OCI-LY3 (cell line): ENCODE results near the gene DCTN2.
A peak's percentile ranks its signal among the peaks of the same experiment; 100 is the strongest.

Source experiments
- H2AFZ ChIP-seq: fragments of 200-600, 300-600 bp; shearing (Covaris generic); 2 replicates; pipeline ENCODE4 v1.6.0; 2014; ENCODE audit warnings: antibody characterized with exemption, low read depth, low read length
- H3K27ac ChIP-seq: fragments of 200-600, 300-600 bp; sonication (generic); 2 replicates; pipeline ENCODE4 v1.5.1; 2014; ENCODE audit warnings: mild to moderate bottlenecking, low read length, moderate library complexity, mixed read lengths
- H3K27me3 ChIP-seq: fragments of 200-600, 300-600 bp; sonication (generic); 2 replicates; pipeline ENCODE4 v1.6.1; 2014; ENCODE audit warnings: low read depth, low read length, mixed read lengths
- H3K36me3 ChIP-seq: fragments of 200-600, 300-600 bp; sonication (generic); replicated peaks from 2 replicates; pipeline ENCODE3; 2014; ENCODE audit warnings: low read depth, low read length, mixed read lengths
- H3K4me1 ChIP-seq: fragments of 300-600, 200-600 bp; sonication (generic); 2 replicates; pipeline ENCODE4 v1.6.1; 2014; ENCODE audit warnings: low read length, mixed read lengths
- H3K4me2 ChIP-seq: fragments of 200-600, 300-600 bp; sonication (generic); 2 replicates; pipeline ENCODE4 v1.6.1; 2014; ENCODE audit warnings: low read length, mixed read lengths
- H3K4me3 ChIP-seq: fragments of 300-600, 200-600 bp; sonication (generic); 2 replicates; pipeline ENCODE4 v1.5.1; 2014; ENCODE audit warnings: antibody characterized with exemption, mild to moderate bottlenecking, low read length, moderate library complexity
- H3K79me2 ChIP-seq: fragments of 300-600, 200-600 bp; shearing (Covaris generic); 2 replicates; pipeline ENCODE4 v1.6.1; 2014; ENCODE audit warnings: mild to moderate bottlenecking, low read length, mixed read lengths
- H3K9ac ChIP-seq: fragments of 300-600, 200-600 bp; shearing (Covaris generic); 2 replicates; pipeline ENCODE4 v1.6.0; 2014; ENCODE audit warnings: mild to moderate bottlenecking, low read length, moderate library complexity
- H3K9me3 ChIP-seq: fragments of 200-600, 300-600 bp; shearing (Covaris generic); 2 replicates; pipeline ENCODE4 v1.6.1; 2014; ENCODE audit warnings: low read length, mixed read lengths; ENCODE audit not compliant: insufficient read depth
- H4K20me1 ChIP-seq: fragments of 200-600, 300-600 bp; sonication (generic); 2 replicates; pipeline ENCODE4 v1.6.1; 2016; ENCODE audit warnings: low read length, mixed read lengths; ENCODE audit not compliant: insufficient read depth
- CTCF ChIP-seq: fragments of 200-600, 300-600 bp; sonication (generic); IDR thresholded peaks from 2 replicates; pipeline ENCODE4 v1.5.1; 2014; ENCODE audit warnings: antibody characterized with exemption, low read length, low read depth
- EZH2phosphoT487 ChIP-seq: fragments of 200-600 bp; shearing (Covaris generic); IDR thresholded peaks from 2 replicates; pipeline ENCODE4 v1.6.1; 2018; ENCODE audit warnings: antibody characterized with exemption, mixed run types, low read depth

DCTN2 gene

DNA sequence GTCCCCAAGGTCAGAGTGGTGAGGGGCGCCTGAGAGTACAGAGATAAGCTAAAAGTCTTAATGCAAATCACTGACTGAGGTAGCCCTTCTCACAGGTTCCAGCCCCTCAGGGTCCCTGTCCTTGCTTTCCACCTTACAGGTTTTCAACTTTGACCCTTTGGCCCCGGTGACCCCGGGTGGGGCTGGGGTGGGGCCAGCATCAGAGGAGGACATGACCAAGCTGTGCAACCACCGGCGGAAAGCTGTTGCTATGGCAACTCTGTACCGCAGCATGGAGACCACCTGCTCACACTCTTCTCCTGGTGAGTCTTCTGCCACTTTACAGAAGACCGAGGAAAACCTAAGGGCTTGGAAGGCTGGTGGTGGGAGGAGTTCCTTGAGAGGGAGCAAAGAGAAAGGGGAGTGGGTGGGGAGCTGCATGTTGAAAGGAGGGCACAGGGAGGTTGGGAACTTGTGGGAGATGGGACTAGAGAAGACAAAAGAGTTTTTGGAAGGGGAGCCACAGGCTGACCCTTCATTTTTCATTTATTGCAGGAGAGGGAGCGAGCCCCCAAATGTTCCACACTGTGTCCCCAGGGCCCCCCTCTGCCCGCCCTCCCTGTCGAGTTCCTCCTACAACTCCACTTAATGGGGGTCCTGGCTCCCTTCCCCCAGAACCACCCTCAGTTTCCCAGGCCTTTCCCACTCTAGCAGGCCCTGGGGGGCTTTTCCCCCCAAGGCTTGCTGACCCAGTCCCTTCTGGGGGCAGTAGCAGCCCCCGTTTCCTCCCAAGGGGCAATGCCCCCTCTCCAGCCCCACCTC lies 22.0 kb downstream of the DCTN2 start:
- peaks cover 24% of the 10 kb centered on the region for H3K4me1 ChIP-seq
- no peak overlapping the region for H3K4me3 ChIP-seq
- H3K79me2 ChIP-seq, result peaks cover 19% of the 10 kb centered on the region
- no peaks in the 10 kb centered on the region for H3K9me3 ChIP-seq
- TF ChIP-seq EZH2phosphoT487 (no peak), CTCF (no peak)
- H3K36me3 ChIP-seq, result peaks cover 22% of the 10 kb centered on the region
- H3K9ac ChIP-seq, result no peak overlapping the region
- H2AFZ ChIP-seq, result no peak overlapping the region
- H3K27me3 ChIP-seq, result no peaks in the 10 kb centered on the region
- no peak overlapping the region for H3K27ac ChIP-seq
- 0 out of 2 replicates have a peak, but pooled peaks cover 9% of the 10 kb centered on the region for H4K20me1 ChIP-seq
- no peak overlapping the region for H3K4me2 ChIP-seq

GRCh38 chr12:57523706-57524614 lies 23.0 kb downstream of the DCTN2 start:
- Histone ChIP-seq H3K4me1 (peaks cover 29% of the 10 kb centered on the region), H3K36me3 (peaks cover 29% of the 10 kb centered on the region), H3K4me3 (peak overlapping the region; percentile 94), H3K4me2 (peak overlapping the region; percentile 91), H3K27me3 (no peaks in the 10 kb centered on the region), H3K9me3 (no peaks in the 10 kb centered on the region), H2AFZ (no peak overlapping the region), H3K9ac (peak overlapping the region; percentile 90), H4K20me1 (peaks cover 19% of the 10 kb centered on the region), H3K79me2 (peaks cover 30% of the 10 kb centered on the region), H3K27ac (peak overlapping the region; percentile 94; the same call in 1 of the 2 replicates)
- TF ChIP-seq EZH2phosphoT487 (no peak), CTCF (no peak)

GRCh38 chr12:57522887-57523705 lies 23.9 kb downstream of the DCTN2 start:
- H3K36me3 ChIP-seq, result peaks cover 34% of the 10 kb centered on the region
- no peaks in the 10 kb centered on the region for H3K27me3 ChIP-seq
- H3K4me3 ChIP-seq, result peak overlapping the region; percentile 94
- H2AFZ ChIP-seq, result no peak overlapping the region
- H3K27ac ChIP-seq, result peak overlapping the region; percentile 94
- peaks cover 36% of the 10 kb centered on the region for H3K4me1 ChIP-seq
- peak overlapping the region; percentile 91 for H3K4me2 ChIP-seq
- peak overlapping the region; percentile 90 for H3K9ac ChIP-seq
- H4K20me1 ChIP-seq, result peaks cover 28% of the 10 kb centered on the region
- no peaks in the 10 kb centered on the region for H3K9me3 ChIP-seq
- TF ChIP-seq CTCF (no peak), EZH2phosphoT487 (no peak)
- H3K79me2 ChIP-seq, result peaks cover 38% of the 10 kb centered on the region
